ENCODE results near the gene KCNH1. TPM values are rescaled to one million over a fixed set of nuclear protein-coding genes. Genes with fewer than 3 reads are reported as not detected.

The KCNH1 gene
- total RNA-seq, 2 donors from 2014 or later = 3.2 to 3.5 TPM

GRCh38 chr1:211099393-211099792 is 34.6 kb downstream of the KCNH1 start:
- Mint-ChIP-seq H3K27ac (no peak overlapping the region), H3K9me3 (peaks cover under 1% of the 10 kb centered on the region), H3K4me3 (no peak overlapping the region), H3K36me3 (ENCODE audit: low read depth) (no peaks in the 10 kb centered on the region), H3K27me3 (ENCODE audit: insufficient read depth) (no peaks in the 10 kb centered on the region), H3K4me1 (peaks cover 17% of the 10 kb centered on the region)
- DNase-seq = no peak
- Histone ChIP-seq H3K9me3 (ENCODE audit: control insufficient read depth, low read length) (no peaks in the 10 kb centered on the region), H3K4me1 (ENCODE audit: control insufficient read depth, insufficient read depth, low read length) (no peaks in the 10 kb centered on the region), H3K4me3 (ENCODE audit: low read length) (no peak overlapping the region), H3K36me3 (ENCODE audit: control insufficient read depth, insufficient read depth, low read length) (no peaks in the 10 kb centered on the region), H3K9ac (ENCODE audit: extremely low read depth, low read length, poor library complexity, severe bottlenecking) (no peak overlapping the region), H3K27me3 (ENCODE audit: control insufficient read depth, insufficient read depth, low read length, poor library complexity, severe bottlenecking) (no peaks in the 10 kb centered on the region), H3K27ac (ENCODE audit: low read depth, low read length) (no peak overlapping the region)
- WGBS, 2 experiments (ENCODE audit: insufficient coverage in 1 of 2, insufficient read length in 1 of 2) = 86 to 100% methylated on average over 4 to 5 of the region's 5 CpGs
- TF ChIP-seq CTCF (conservative IDR thresholded peaks at IDR 0.05) = no peak

GRCh38 chr1:211095381-211095780 is 38.6 kb downstream of the KCNH1 start:
- H3K27me3 Mint-ChIP-seq (ENCODE audit: insufficient read depth) = no peaks in the 10 kb centered on the region
- no peak overlapping the region for H3K27ac ChIP-seq (ENCODE audit: low read depth, low read length)
- H3K9ac ChIP-seq (ENCODE audit: extremely low read depth, low read length, poor library complexity, severe bottlenecking) = no peak overlapping the region
- no peaks in the 10 kb centered on the region for H3K4me1 Mint-ChIP-seq
- WGBS, 2 experiments (ENCODE audit: insufficient coverage in 1 of 2, insufficient read length in 1 of 2) = 90 to 95% methylated on average over 2 of the region's 2 CpGs
- H3K9me3 Mint-ChIP-seq = peaks cover 7% of the 10 kb centered on the region
- H3K27me3 ChIP-seq (ENCODE audit: control insufficient read depth, insufficient read depth, low read length, poor library complexity, severe bottlenecking) = no peaks in the 10 kb centered on the region
- no peaks in the 10 kb centered on the region for H3K9me3 ChIP-seq (ENCODE audit: control insufficient read depth, low read length)
- H3K4me1 ChIP-seq (ENCODE audit: control insufficient read depth, insufficient read depth, low read length) = no peaks in the 10 kb centered on the region
- no peaks in the 10 kb centered on the region for H3K36me3 ChIP-seq (ENCODE audit: control insufficient read depth, insufficient read depth, low read length)
- TF ChIP-seq CTCF (conservative IDR thresholded peaks at IDR 0.05) = no peak
- no peak overlapping the region for H3K4me3 ChIP-seq (ENCODE audit: low read length)
- no peak overlapping the region for H3K27ac Mint-ChIP-seq
- no peak overlapping the region for H3K4me3 Mint-ChIP-seq
- DNase-seq = no peak
- H3K36me3 Mint-ChIP-seq (ENCODE audit: low read depth) = peaks cover 2% of the 10 kb centered on the region

- no peaks in the 10 kb centered on the region for H3K4me1 Mint-ChIP-seq
- Histone ChIP-seq H3K27ac (ENCODE audit: low read depth, low read length) (no peak overlapping the region), H3K27me3 (ENCODE audit: control insufficient read depth, insufficient read depth, low read length, poor library complexity, severe bottlenecking) (no peaks in the 10 kb centered on the region), H3K36me3 (ENCODE audit: control insufficient read depth, insufficient read depth, low read length) (no peaks in the 10 kb centered on the region), H3K9ac (ENCODE audit: extremely low read depth, low read length, poor library complexity, severe bottlenecking) (no peak overlapping the region), H3K4me1 (ENCODE audit: control insufficient read depth, insufficient read depth, low read length) (no peaks in the 10 kb centered on the region), H3K9me3 (ENCODE audit: control insufficient read depth, low read length) (no peaks in the 10 kb centered on the region), H3K4me3 (ENCODE audit: low read length) (no peak overlapping the region)
- H3K27ac Mint-ChIP-seq = no peak overlapping the region
- peaks cover 2% of the 10 kb centered on the region for H3K36me3 Mint-ChIP-seq (ENCODE audit: low read depth)
- WGBS, 2 experiments (ENCODE audit: insufficient coverage in 1 of 2, insufficient read length in 1 of 2) = 93 to 100% methylated on average over 4 of the region's 5 CpGs
- TF ChIP-seq CTCF (conservative IDR thresholded peaks at IDR 0.05) = no peak
- no peaks in the 10 kb centered on the region for H3K27me3 Mint-ChIP-seq (ENCODE audit: insufficient read depth)
- H3K9me3 Mint-ChIP-seq = peaks cover 7% of the 10 kb centered on the region
- H3K4me3 Mint-ChIP-seq = no peak overlapping the region
- no peak for DNase-seq
Observed at GRCh38 chr1:211092955-211093354, 41.0 kb downstream of the KCNH1 start.

Data from endodermal cell (in vitro differentiated cells).